ENCODE data around the gene PRSS27.

DNA sequence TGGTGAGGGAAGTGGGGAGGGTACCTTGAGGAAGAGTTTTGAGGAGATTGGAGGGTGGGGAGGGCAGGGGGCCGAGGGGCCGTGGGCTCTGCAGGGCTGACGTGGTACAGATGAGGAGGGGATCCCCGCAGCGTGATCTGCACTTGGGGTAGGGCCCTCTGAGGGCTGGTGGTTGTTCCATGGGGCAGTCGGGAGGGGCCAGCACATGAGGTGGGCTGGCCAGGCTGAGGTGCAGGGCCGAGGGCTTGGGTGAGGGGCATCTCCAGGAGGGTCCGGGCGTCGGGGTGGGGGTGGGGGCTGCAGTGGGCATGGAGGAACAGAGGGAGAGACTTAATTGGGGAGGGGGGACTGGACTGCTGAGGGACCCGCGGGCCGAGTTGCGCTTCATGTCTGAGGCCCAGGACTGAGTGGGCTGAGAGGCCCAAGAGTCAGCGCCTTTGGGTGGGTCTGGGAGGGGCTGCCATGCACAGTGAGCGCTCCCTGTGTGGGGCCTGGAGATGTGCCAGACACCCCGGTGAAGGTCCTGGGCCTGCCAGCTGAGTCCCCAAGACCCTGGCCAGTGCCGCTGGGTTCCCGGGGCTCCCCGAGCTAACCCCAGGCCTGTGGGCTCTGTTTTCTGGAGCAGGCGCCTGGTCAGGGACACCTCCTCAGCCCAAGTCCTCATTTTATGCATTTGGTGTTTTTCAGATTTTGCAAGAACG, 13.3 kb downstream of the PRSS27 start:
- no peak for TF ChIP-seq SIX5 (IDR thresholded peaks at IDR 0.05; ENCODE audit: low read depth, low read length)
- TF ChIP-seq, protein P1, sequence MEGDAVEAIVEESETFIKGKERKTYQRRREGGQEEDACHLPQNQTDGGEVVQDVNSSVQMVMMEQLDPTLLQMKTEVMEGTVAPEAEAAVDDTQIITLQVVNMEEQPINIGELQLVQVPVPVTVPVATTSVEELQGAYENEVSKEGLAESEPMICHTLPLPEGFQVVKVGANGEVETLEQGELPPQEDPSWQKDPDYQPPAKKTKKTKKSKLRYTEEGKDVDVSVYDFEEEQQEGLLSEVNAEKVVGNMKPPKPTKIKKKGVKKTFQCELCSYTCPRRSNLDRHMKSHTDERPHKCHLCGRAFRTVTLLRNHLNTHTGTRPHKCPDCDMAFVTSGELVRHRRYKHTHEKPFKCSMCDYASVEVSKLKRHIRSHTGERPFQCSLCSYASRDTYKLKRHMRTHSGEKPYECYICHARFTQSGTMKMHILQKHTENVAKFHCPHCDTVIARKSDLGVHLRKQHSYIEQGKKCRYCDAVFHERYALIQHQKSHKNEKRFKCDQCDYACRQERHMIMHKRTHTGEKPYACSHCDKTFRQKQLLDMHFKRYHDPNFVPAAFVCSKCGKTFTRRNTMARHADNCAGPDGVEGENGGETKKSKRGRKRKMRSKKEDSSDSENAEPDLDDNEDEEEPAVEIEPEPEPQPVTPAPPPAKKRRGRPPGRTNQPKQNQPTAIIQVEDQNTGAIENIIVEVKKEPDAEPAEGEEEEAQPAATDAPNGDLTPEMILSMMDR (IDR thresholded peaks at IDR 0.05; ENCODE audit: control extremely low read depth in 1 of 3, insufficient read depth in 1 of 3, low read depth in 1 of 3, low read length in 3 of 3): no peak
- TF ChIP-seq, protein P2, sequence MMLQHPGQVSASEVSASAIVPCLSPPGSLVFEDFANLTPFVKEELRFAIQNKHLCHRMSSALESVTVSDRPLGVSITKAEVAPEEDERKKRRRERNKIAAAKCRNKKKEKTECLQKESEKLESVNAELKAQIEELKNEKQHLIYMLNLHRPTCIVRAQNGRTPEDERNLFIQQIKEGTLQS (IDR thresholded peaks at IDR 0.05; ENCODE audit: insufficient read depth, low read depth, low read length): no peak
- TF ChIP-seq, protein P3, sequence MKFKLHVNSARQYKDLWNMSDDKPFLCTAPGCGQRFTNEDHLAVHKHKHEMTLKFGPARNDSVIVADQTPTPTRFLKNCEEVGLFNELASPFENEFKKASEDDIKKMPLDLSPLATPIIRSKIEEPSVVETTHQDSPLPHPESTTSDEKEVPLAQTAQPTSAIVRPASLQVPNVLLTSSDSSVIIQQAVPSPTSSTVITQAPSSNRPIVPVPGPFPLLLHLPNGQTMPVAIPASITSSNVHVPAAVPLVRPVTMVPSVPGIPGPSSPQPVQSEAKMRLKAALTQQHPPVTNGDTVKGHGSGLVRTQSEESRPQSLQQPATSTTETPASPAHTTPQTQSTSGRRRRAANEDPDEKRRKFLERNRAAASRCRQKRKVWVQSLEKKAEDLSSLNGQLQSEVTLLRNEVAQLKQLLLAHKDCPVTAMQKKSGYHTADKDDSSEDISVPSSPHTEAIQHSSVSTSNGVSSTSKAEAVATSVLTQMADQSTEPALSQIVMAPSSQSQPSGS (IDR thresholded peaks at IDR 0.05; ENCODE audit: low read length): no peak
- TF ChIP-seq EGR1 (IDR thresholded peaks at IDR 0.05; ENCODE audit: borderline replicate concordance, low read depth, low read length): no peak
- TF ChIP-seq BCL11A (IDR thresholded peaks at IDR 0.05; ENCODE audit: low read depth in 2 of 2, low read length in 2 of 2): no peak
- TF ChIP-seq CTBP2 (IDR thresholded peaks at IDR 0.05; ENCODE audit: borderline replicate concordance, insufficient read depth, insufficient read length, low read length): no peak
- no peak for TF ChIP-seq YY1 (IDR thresholded peaks at IDR 0.05; ENCODE audit: low read depth, low read length)
- no peak for TF ChIP-seq CEBPB (IDR thresholded peaks at IDR 0.05; ENCODE audit: low read depth, low read length)
- no peak for TF ChIP-seq GABPA (IDR thresholded peaks at IDR 0.05; ENCODE audit: borderline replicate concordance, insufficient read depth, low read length)
- no peak for TF ChIP-seq POLR2AphosphoS5 (IDR thresholded peaks at IDR 0.05; ENCODE audit: low read depth, low read length)
